GM12878 (cell line): ENCODE results near the gene PEX16. TPM values are rescaled to one million over a fixed set of nuclear protein-coding genes. Genes with fewer than 3 reads are reported as not detected.

ENCODE experiments used
- ATAC-seq: fragments of 200-7000 bp; cut with Tn5 transposase; 3 replicates; pipeline ENCODE4 v1.9.1; 2020; ENCODE audit warnings: mild to moderate bottlenecking, moderate library complexity
- BruUV-seq: library from RNA; stranded (reverse); fragments of 400-500 nt; replicated peaks from 2 replicates; lab custom pipeline; 2021; lab: Mats Ljungman, UMichigan
- CTCF ChIA-PET: fragments of 300-600 bp; sonication (Branson Sonifier 250); formaldehyde crosslinking; extraction: SDS; loops from one replicate; lab custom pipeline; 2021; ENCODE audit warnings: inconsistent platforms; lab: Yijun Ruan, JAX
- POLR2A ChIA-PET: fragments of 350-600 bp; formaldehyde crosslinking; extraction: SDS; loops from one replicate; lab custom pipeline; 2021; ENCODE audit warnings: inconsistent platforms; lab: Charles Lee
- RAD21 ChIA-PET: fragments of 300-600 bp; sonication (Branson Sonifier 250); formaldehyde crosslinking; loops from one replicate; lab custom pipeline; 2023; ENCODE audit warnings: antibody characterized with exemption; ENCODE audit not compliant: unreplicated experiment; lab: Charles Lee
- SMC1A ChIA-PET: fragments of 300-600 bp; sonication (Branson Sonifier 250); formaldehyde crosslinking; loops from one replicate; lab custom pipeline; 2023; ENCODE audit not compliant: unreplicated experiment, uncharacterized antibody; lab: Charles Lee
- DNase-seq: peaks from one replicate; pipeline ENCODE4 v3.0.0-alpha.2; 2011; ENCODE audit warnings: low read depth, low spot score
- FAIRE-seq: peaks from 3 replicates; lab custom pipeline; 2011; peaks lifted over from hg19 to GRCh38; lab: Jason Lieb, UNC
- H2AFZ ChIP-seq: 2 replicates; pipeline ENCODE4 v1.6.0; 2011; ENCODE audit warnings: low read depth, low read length, control low read depth; ENCODE audit not compliant: control insufficient read depth
- H3K27ac ChIP-seq: 2 replicates; pipeline ENCODE4 v1.5.1; 2011; ENCODE audit warnings: control low read depth; ENCODE audit not compliant: control insufficient read depth, insufficient read depth
- H3K27me3 ChIP-seq, 2 experiments: replicated peaks in 1 of 2; 2 replicates each; pipeline versions ENCODE4 v1.6.0 to v1.6.1; 2011; ENCODE audit warnings: low read length in 1 of 2; ENCODE audit not compliant: control insufficient read depth in 2 of 2, insufficient read depth in 2 of 2
- H3K36me3 ChIP-seq, 2 experiments: 2 replicates each; pipeline ENCODE4 v1.5.1; 2011; ENCODE audit warnings: low read length in 1 of 2; ENCODE audit not compliant: control insufficient read depth in 2 of 2, insufficient read depth in 2 of 2
- H3K4me1 ChIP-seq: 2 replicates; pipeline ENCODE4 v1.6.1; 2011; ENCODE audit warnings: mild to moderate bottlenecking, low read length, moderate library complexity, mixed read lengths; ENCODE audit not compliant: control insufficient read depth, insufficient read depth
- H3K4me2 ChIP-seq: 2 replicates; pipeline ENCODE4 v1.6.0; 2011; ENCODE audit warnings: control low read depth; ENCODE audit not compliant: control insufficient read depth, insufficient read depth
- H3K4me3 ChIP-seq: fragments of 200-600 bp; sonication (generic); 2 replicates; pipeline ENCODE4 v1.5.1; 2016
- H3K79me2 ChIP-seq: 2 replicates; pipeline ENCODE4 v1.6.0; 2011; ENCODE audit warnings: low read length; ENCODE audit not compliant: control insufficient read depth, insufficient read depth
- H3K9ac ChIP-seq: 2 replicates; pipeline ENCODE4 v1.8.0; 2011; ENCODE audit warnings: low read length, control low read depth, mixed read lengths; ENCODE audit not compliant: control insufficient read depth, insufficient read depth
- H3K9me3 ChIP-seq: replicated peaks from 3 replicates; pipeline ENCODE4 v1.5.1; 2011; ENCODE audit warnings: mild to moderate bottlenecking, low read length; ENCODE audit not compliant: control insufficient read depth, insufficient read depth
- H4K20me1 ChIP-seq: 2 replicates; pipeline ENCODE4 v1.6.0; 2011; ENCODE audit not compliant: control insufficient read depth, insufficient read depth
- CBFB ChIP-seq: IDR thresholded peaks from 2 replicates; pipeline ENCODE4 v1.6.1; 2016; ENCODE audit warnings: antibody characterized with exemption, low read depth
- DPF2 ChIP-seq: fragments of 450-650 bp; IDR thresholded peaks from 2 replicates; pipeline ENCODE4 v1.6.1; 2017; ENCODE audit warnings: mild to moderate bottlenecking
- HCFC1 ChIP-seq: fragments of 150-350 bp; IDR thresholded peaks from 2 replicates; pipeline ENCODE4 v1.6.1; 2014; ENCODE audit warnings: low read length
- JUND ChIP-seq: IDR thresholded peaks from 2 replicates; pipeline ENCODE4 v1.6.1; 2012; ENCODE audit warnings: low read depth, mild to moderate bottlenecking, low read length, improper control_type of control experiment, moderate library complexity
- KDM1A ChIP-seq: fragments of 200-600 bp; sonication (generic); IDR thresholded peaks from 2 replicates; pipeline ENCODE4 v1.6.1; 2016; ENCODE audit warnings: borderline replicate concordance
- MEF2A ChIP-seq: IDR thresholded peaks from 2 replicates; pipeline ENCODE4 v1.6.1; 2011; ENCODE audit warnings: low read depth, mild to moderate bottlenecking, low read length, moderate library complexity; ENCODE audit not compliant: insufficient read depth
- NBN ChIP-seq: fragments of 450-650 bp; IDR thresholded peaks from 2 replicates; pipeline ENCODE4 v1.6.1; 2016
- NRF1 ChIP-seq: conservative IDR thresholded peaks from 2 replicates; pipeline ENCODE4 v1.6.1; 2011; ENCODE audit warnings: mild to moderate bottlenecking, low read depth, low read length, improper control_type of control experiment
- PAX5 ChIP-seq: IDR thresholded peaks from 2 replicates; pipeline ENCODE4 v1.6.1; 2011; ENCODE audit warnings: low read depth, low read length, borderline replicate concordance
- PAX8 ChIP-seq: fragments of 450-650 bp; IDR thresholded peaks from 2 replicates; pipeline ENCODE4 v1.6.1; 2017; ENCODE audit warnings: mild to moderate bottlenecking, moderate library complexity
- SPI1 ChIP-seq: IDR thresholded peaks from 2 replicates; pipeline ENCODE4 v1.6.1; 2011; ENCODE audit warnings: low read depth, mild to moderate bottlenecking, low read length, moderate library complexity, borderline replicate concordance; ENCODE audit not compliant: insufficient read depth
- STAT3 ChIP-seq: IDR thresholded peaks from 2 replicates; pipeline ENCODE4 v1.6.1; 2011; ENCODE audit warnings: low read depth, low read length, improper control_type of control experiment
- ZNF274 ChIP-seq: IDR thresholded peaks from one replicate; pipeline ENCODE4 v1.8.0; 2011; ENCODE audit not compliant: insufficient read length, insufficient read depth
- WGBS: methylation state at CpG from one replicate; pipeline ENCODE4 v1.1.6; 2016; ENCODE audit warnings: low lambda C conversion rate; ENCODE audit not compliant: insufficient replicate concordance, insufficient coverage; ENCODE audit errors: missing lambda C conversion rate; 5-methylcytosine and 5-hydroxymethylcytosine counted together
- in situ Hi-C: fragments of 300-500 bp; cut with MboI; formaldehyde crosslinking; loops from 9 replicates; pipeline ENCODE4 v1.14.3; 2018; ENCODE audit warnings: mixed read lengths
- intact Hi-C: fragments of 100-400 bp; cut with micrococcal nuclease; formaldehyde crosslinking; loops from one replicate; pipeline ENCODE4 v1.14.2; 2022; ENCODE audit not compliant: unreplicated experiment
- polyA plus RNA-seq, 11 experiments: library from polyadenylated mRNA; depleted of rRNA in 4 of 11; unstranded in 6 of 11; stranded (reverse) in 5 of 11; fragments of >200 nt; fragmentation: Nextera tagmentation in 4 of 11; fragmentation: Illumina TruSeq in 1 of 11; extraction: Ambion mirVana in 4 of 11; extraction: Trizol in 1 of 11; gene quantifications; 1 replicate in 1 of 11; 2 replicates in 10 of 11; pipeline versions ENCODE4 v1.2.1 to v1.2.3, GENCODE V29; 2011 to 2016; ENCODE audit warnings: inconsistent platforms in 2 of 11, missing spikeins in 2 of 11, low read depth in 1 of 11
- total RNA-seq, 4 experiments: library from RNA; depleted of rRNA in 3 of 4; stranded (reverse); fragments of >200 nt in 3 of 4; fragmentation: Illumina TruSeq in 1 of 4; extraction: Trizol in 1 of 4; gene quantifications; 2 replicates each; pipeline versions ENCODE4 v1.2.1 to v1.2.3, GENCODE V29; 2013 to 2021
- TF ChIP-seq, protein P1 (sequence below): IDR thresholded peaks from 2 replicates; pipeline ENCODE4 v1.6.1; 2012; ENCODE audit warnings: improper control_type of control experiment, low read depth, low read length; ENCODE audit not compliant: insufficient replicate concordance
- TF ChIP-seq, protein P2 (sequence below): IDR thresholded peaks from 2 replicates; pipeline ENCODE4 v1.6.1; 2012; ENCODE audit warnings: mild to moderate bottlenecking, low read depth, low read length

PEX16 gene
- total and polyA plus RNA-seq, 10 of the 15 experiments (the other 5 are each of a cell fraction or from before 2014, with no cell fraction given), result 1.4 to 53.5 (median 27.6) TPM

DNA sequence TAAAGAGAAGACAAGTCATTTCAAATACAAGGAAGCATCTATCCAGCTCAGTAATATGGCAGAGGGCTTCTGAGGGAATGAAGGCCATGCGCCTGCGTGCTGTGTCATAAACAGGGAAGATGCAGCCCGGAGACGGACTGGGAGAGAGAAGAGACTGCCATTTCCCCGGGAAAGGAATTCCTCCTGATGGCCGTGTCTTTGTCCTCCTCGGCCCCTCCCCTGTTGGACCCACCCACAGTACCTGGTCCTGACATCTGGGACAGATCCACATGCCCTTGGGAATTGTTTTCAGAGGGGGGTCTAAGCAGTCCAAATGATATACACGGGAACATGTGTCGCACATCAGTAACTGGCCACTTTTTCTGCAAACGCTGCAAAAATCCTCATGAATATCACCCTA, 20.2 kb upstream of the PEX16 start:
- ATAC-seq, result no peak
- H3K36me3 ChIP-seq, result peaks cover 8 to 9% of the 10 kb centered on the region in 2 experiments; a peak in 3 of 4 replicates
- POLR2A ChIA-PET, result interaction anchor here (1.1 to 2.4 kb wide), 3 partner anchors 7 to 908 kb away, joined by 3 to 19 read pairs (median 8); partner anchors contain the start of genes CKAP5 and PEX16
- H3K9ac ChIP-seq, result no peak overlapping the region
- CTCF ChIA-PET, result interaction anchor here (3.3 kb wide), 1 partner anchor 27 kb away, joined by 21 read pairs; no protein-coding TSS in a partner anchor
- no peaks in the 10 kb centered on the region for H3K9me3 ChIP-seq
- H3K27ac ChIP-seq, result no peak overlapping the region
- no peak overlapping the region for H2AFZ ChIP-seq
- H3K79me2 ChIP-seq, result no peaks in the 10 kb centered on the region
- RAD21 ChIA-PET, result interaction anchor here (0.6 to 2.2 kb wide), 3 partner anchors 8 to 92 kb away, joined by 3 to 11 read pairs (median 3); partner anchors contain the start of gene PEX16
- 96% methylated on average over 10 of the region's 10 CpGs for WGBS
- no peak overlapping the region for H3K4me3 ChIP-seq
- in situ Hi-C loops, result no loop called here
- no TSS peak for BruUV-seq
- DNase-seq, result no peak
- no peaks in the 10 kb centered on the region for H3K27me3 ChIP-seq
- no peak for FAIRE-seq
- peaks cover 27% of the 10 kb centered on the region for H3K4me1 ChIP-seq
- H4K20me1 ChIP-seq, result no peaks in the 10 kb centered on the region
- intact Hi-C loops, result no loop called here
- SMC1A ChIA-PET, result interaction anchor here (1.2 to 3.0 kb wide), 3 partner anchors 8 to 28 kb away, joined by 5 to 13 read pairs (median 7); partner anchors contain the start of gene PEX16
- H3K4me2 ChIP-seq, result no peak overlapping the region
- TF ChIP-seq PAX5 (no peak), STAT3 (no peak), PAX8 (no peak), MEF2A (no peak), NRF1 (no peak), NBN (no peak), CBFB (no peak), HCFC1 (no peak), JUND (no peak), SPI1 (no peak), DPF2 (no peak), KDM1A (no peak), ZNF274 (no peak)
- TF ChIP-seq, protein P1, sequence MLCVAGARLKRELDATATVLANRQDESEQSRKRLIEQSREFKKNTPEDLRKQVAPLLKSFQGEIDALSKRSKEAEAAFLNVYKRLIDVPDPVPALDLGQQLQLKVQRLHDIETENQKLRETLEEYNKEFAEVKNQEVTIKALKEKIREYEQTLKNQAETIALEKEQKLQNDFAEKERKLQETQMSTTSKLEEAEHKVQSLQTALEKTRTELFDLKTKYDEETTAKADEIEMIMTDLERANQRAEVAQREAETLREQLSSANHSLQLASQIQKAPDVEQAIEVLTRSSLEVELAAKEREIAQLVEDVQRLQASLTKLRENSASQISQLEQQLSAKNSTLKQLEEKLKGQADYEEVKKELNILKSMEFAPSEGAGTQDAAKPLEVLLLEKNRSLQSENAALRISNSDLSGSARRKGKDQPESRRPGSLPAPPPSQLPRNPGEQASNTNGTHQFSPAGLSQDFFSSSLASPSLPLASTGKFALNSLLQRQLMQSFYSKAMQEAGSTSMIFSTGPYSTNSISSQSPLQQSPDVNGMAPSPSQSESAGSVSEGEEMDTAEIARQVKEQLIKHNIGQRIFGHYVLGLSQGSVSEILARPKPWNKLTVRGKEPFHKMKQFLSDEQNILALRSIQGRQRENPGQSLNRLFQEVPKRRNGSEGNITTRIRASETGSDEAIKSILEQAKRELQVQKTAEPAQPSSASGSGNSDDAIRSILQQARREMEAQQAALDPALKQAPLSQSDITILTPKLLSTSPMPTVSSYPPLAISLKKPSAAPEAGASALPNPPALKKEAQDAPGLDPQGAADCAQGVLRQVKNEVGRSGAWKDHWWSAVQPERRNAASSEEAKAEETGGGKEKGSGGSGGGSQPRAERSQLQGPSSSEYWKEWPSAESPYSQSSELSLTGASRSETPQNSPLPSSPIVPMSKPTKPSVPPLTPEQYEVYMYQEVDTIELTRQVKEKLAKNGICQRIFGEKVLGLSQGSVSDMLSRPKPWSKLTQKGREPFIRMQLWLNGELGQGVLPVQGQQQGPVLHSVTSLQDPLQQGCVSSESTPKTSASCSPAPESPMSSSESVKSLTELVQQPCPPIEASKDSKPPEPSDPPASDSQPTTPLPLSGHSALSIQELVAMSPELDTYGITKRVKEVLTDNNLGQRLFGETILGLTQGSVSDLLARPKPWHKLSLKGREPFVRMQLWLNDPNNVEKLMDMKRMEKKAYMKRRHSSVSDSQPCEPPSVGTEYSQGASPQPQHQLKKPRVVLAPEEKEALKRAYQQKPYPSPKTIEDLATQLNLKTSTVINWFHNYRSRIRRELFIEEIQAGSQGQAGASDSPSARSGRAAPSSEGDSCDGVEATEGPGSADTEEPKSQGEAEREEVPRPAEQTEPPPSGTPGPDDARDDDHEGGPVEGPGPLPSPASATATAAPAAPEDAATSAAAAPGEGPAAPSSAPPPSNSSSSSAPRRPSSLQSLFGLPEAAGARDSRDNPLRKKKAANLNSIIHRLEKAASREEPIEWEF, result no peak
- TF ChIP-seq, protein P2, sequence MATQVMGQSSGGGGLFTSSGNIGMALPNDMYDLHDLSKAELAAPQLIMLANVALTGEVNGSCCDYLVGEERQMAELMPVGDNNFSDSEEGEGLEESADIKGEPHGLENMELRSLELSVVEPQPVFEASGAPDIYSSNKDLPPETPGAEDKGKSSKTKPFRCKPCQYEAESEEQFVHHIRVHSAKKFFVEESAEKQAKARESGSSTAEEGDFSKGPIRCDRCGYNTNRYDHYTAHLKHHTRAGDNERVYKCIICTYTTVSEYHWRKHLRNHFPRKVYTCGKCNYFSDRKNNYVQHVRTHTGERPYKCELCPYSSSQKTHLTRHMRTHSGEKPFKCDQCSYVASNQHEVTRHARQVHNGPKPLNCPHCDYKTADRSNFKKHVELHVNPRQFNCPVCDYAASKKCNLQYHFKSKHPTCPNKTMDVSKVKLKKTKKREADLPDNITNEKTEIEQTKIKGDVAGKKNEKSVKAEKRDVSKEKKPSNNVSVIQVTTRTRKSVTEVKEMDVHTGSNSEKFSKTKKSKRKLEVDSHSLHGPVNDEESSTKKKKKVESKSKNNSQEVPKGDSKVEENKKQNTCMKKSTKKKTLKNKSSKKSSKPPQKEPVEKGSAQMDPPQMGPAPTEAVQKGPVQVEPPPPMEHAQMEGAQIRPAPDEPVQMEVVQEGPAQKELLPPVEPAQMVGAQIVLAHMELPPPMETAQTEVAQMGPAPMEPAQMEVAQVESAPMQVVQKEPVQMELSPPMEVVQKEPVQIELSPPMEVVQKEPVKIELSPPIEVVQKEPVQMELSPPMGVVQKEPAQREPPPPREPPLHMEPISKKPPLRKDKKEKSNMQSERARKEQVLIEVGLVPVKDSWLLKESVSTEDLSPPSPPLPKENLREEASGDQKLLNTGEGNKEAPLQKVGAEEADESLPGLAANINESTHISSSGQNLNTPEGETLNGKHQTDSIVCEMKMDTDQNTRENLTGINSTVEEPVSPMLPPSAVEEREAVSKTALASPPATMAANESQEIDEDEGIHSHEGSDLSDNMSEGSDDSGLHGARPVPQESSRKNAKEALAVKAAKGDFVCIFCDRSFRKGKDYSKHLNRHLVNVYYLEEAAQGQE, result no peak
